Measurements from ENCODE around the gene TAF15. TPM values are rescaled to one million over a fixed set of nuclear protein-coding genes. Genes with fewer than 3 reads are reported as not detected.

The TAF15 gene
- total RNA-seq, 1 donor from 2014 or later, result 180 TPM

GRCh38 chr17:35773679-35774425 lies 35.4 kb upstream of the TAF15 start:
- Mint-ChIP-seq H3K27ac (ENCODE audit: unreplicated experiment) (no peak overlapping the region), H3K36me3 (ENCODE audit: unreplicated experiment) (no peaks in the 10 kb centered on the region), H3K27me3 (ENCODE audit: unreplicated experiment) (no peaks in the 10 kb centered on the region), H3K4me1 (ENCODE audit: low read depth, unreplicated experiment) (peaks cover 14% of the 10 kb centered on the region), H3K9me3 (ENCODE audit: unreplicated experiment) (peaks cover 1% of the 10 kb centered on the region), H3K4me3 (ENCODE audit: unreplicated experiment) (no peak overlapping the region)
- DNase-seq, result no peak
- no peak for TF ChIP-seq CTCF (IDR thresholded peaks at IDR 0.05; ENCODE audit: partially characterized antibody, unreplicated experiment)

- peaks cover 1% of the 10 kb centered on the region for H3K9me3 Mint-ChIP-seq (ENCODE audit: unreplicated experiment)
- no peak for TF ChIP-seq CTCF (IDR thresholded peaks at IDR 0.05; ENCODE audit: partially characterized antibody, unreplicated experiment)
- H3K27ac Mint-ChIP-seq (ENCODE audit: unreplicated experiment), result no peak overlapping the region
- peaks cover 14% of the 10 kb centered on the region for H3K4me1 Mint-ChIP-seq (ENCODE audit: low read depth, unreplicated experiment)
- DNase-seq, result no peak
- no peaks in the 10 kb centered on the region for H3K36me3 Mint-ChIP-seq (ENCODE audit: unreplicated experiment)
- H3K4me3 Mint-ChIP-seq (ENCODE audit: unreplicated experiment), result no peak overlapping the region
- no peaks in the 10 kb centered on the region for H3K27me3 Mint-ChIP-seq (ENCODE audit: unreplicated experiment)
Observed at GRCh38 chr17:35774499-35774898, 34.8 kb upstream of the TAF15 start.

- Mint-ChIP-seq H3K27ac (ENCODE audit: unreplicated experiment) (no peak overlapping the region), H3K27me3 (ENCODE audit: unreplicated experiment) (no peaks in the 10 kb centered on the region), H3K9me3 (ENCODE audit: unreplicated experiment) (peaks cover 1% of the 10 kb centered on the region), H3K4me3 (ENCODE audit: unreplicated experiment) (no peak overlapping the region), H3K4me1 (ENCODE audit: low read depth, unreplicated experiment) (peaks cover 14% of the 10 kb centered on the region), H3K36me3 (ENCODE audit: unreplicated experiment) (no peaks in the 10 kb centered on the region)
- no peak for TF ChIP-seq CTCF (IDR thresholded peaks at IDR 0.05; ENCODE audit: partially characterized antibody, unreplicated experiment)
- DNase-seq, result no peak
Observed at GRCh38 chr17:35775039-35775438, 34.2 kb upstream of the TAF15 start.

- Mint-ChIP-seq H3K27ac (ENCODE audit: unreplicated experiment) (no peak overlapping the region), H3K27me3 (ENCODE audit: unreplicated experiment) (no peaks in the 10 kb centered on the region), H3K4me1 (ENCODE audit: low read depth, unreplicated experiment) (peaks cover 14% of the 10 kb centered on the region), H3K36me3 (ENCODE audit: unreplicated experiment) (no peaks in the 10 kb centered on the region), H3K4me3 (ENCODE audit: unreplicated experiment) (no peak overlapping the region), H3K9me3 (ENCODE audit: unreplicated experiment) (peaks cover 1% of the 10 kb centered on the region)
- TF ChIP-seq CTCF (IDR thresholded peaks at IDR 0.05; ENCODE audit: partially characterized antibody, unreplicated experiment), result no peak
- DNase-seq, result no peak
Observed at GRCh38 chr17:35775583-35775982, 33.7 kb upstream of the TAF15 start.

GRCh38 chr17:35778641-35779196 lies 30.6 kb upstream of the TAF15 start:
- Mint-ChIP-seq H3K27ac (ENCODE audit: unreplicated experiment) (no peak overlapping the region), H3K4me1 (ENCODE audit: low read depth, unreplicated experiment) (peaks cover 12% of the 10 kb centered on the region), H3K36me3 (ENCODE audit: unreplicated experiment) (no peaks in the 10 kb centered on the region), H3K9me3 (ENCODE audit: unreplicated experiment) (peaks cover 1% of the 10 kb centered on the region), H3K4me3 (ENCODE audit: unreplicated experiment) (no peak overlapping the region), H3K27me3 (ENCODE audit: unreplicated experiment) (no peaks in the 10 kb centered on the region)
- TF ChIP-seq CTCF (IDR thresholded peaks at IDR 0.05; ENCODE audit: partially characterized antibody, unreplicated experiment), result no peak
- DNase-seq, result no peak

All from glutamatergic neuron (in vitro differentiated cells).